C4-2B (cell line): ENCODE measurements around the gene POLR3C.

Experiments
- ZFX ChIP-seq: fragments of 450-650 bp; IDR thresholded peaks from 2 replicates; pipeline ENCODE4 v1.6.1; 2017
- TF ChIP-seq, protein P1 (sequence below): fragments of 450-650 bp; conservative IDR thresholded peaks from 2 replicates; pipeline ENCODE4 v1.5.1; 2017; ENCODE audit warnings: mild to moderate bottlenecking

DNA sequence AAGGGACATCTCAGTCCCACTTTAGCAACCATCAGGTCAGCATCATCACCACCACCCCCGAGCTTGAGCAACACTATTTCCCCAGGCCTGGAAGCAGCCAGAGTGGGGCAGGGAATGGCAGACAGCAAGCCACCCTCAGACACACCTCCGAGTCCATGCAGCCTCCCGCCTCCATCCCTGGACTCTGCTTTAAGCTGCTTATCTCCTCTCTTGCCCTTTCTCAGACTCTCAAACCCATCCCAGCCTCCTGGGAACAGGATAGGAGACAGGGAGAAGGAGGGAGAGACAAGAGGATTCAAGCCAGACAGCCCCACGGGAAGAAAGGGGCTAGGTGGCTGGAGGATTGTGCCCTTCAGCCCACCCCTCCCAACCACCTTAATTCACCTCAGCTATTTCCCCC, 33.2 kb downstream of the POLR3C start:
- TF ChIP-seq, protein P1, sequence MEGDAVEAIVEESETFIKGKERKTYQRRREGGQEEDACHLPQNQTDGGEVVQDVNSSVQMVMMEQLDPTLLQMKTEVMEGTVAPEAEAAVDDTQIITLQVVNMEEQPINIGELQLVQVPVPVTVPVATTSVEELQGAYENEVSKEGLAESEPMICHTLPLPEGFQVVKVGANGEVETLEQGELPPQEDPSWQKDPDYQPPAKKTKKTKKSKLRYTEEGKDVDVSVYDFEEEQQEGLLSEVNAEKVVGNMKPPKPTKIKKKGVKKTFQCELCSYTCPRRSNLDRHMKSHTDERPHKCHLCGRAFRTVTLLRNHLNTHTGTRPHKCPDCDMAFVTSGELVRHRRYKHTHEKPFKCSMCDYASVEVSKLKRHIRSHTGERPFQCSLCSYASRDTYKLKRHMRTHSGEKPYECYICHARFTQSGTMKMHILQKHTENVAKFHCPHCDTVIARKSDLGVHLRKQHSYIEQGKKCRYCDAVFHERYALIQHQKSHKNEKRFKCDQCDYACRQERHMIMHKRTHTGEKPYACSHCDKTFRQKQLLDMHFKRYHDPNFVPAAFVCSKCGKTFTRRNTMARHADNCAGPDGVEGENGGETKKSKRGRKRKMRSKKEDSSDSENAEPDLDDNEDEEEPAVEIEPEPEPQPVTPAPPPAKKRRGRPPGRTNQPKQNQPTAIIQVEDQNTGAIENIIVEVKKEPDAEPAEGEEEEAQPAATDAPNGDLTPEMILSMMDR: no peak
- TF ChIP-seq ZFX: no peak
